NK-92 (cell line): ENCODE data around the gene KIF17.

Experiments used
- DNase-seq: peaks from one replicate; lab custom pipeline; 2025; ENCODE audit not compliant: unreplicated experiment; lab: John Stamatoyannopoulos, UW

KIF17 gene

GRCh38 chr1:20711285-20712214 lies 6.3 kb downstream of the KIF17 start:
- no peak for DNase-seq

GRCh38 chr1:20710469-20711284 lies 7.1 kb downstream of the KIF17 start:
- DNase-seq, result no peak

GRCh38 chr1:20709868-20710267 lies 7.9 kb downstream of the KIF17 start:
- no peak for DNase-seq

- no peak for DNase-seq
These were observed 8.9 kb downstream of the KIF17 start for GRCh38 chr1:20708891-20709290.

- no peak for DNase-seq
These were observed 9.8 kb downstream of the KIF17 start for GRCh38 chr1:20708057-20708456.

- no peak for DNase-seq
These were observed 11.0 kb downstream of the KIF17 start for GRCh38 chr1:20706841-20707240.

- DNase-seq, result no peak
These were observed 12.5 kb downstream of the KIF17 start for GRCh38 chr1:20705203-20705755.

- DNase-seq, result no peak
These were observed 13.2 kb downstream of the KIF17 start for GRCh38 chr1:20704390-20705202.

- no peak for DNase-seq
These were observed 14.6 kb downstream of the KIF17 start for GRCh38 chr1:20703124-20703756.

- no peak for DNase-seq
These were observed 15.4 kb downstream of the KIF17 start for GRCh38 chr1:20702416-20702815.

- DNase-seq, result no peak
These were observed 16.0 kb downstream of the KIF17 start for GRCh38 chr1:20701847-20702246.

- DNase-seq, result no peak
These were observed 16.4 kb downstream of the KIF17 start for GRCh38 chr1:20701446-20701845.

- no peak for DNase-seq
These were observed 17.1 kb downstream of the KIF17 start for GRCh38 chr1:20700636-20701215.

- no peak for DNase-seq
These were observed 18.2 kb downstream of the KIF17 start for GRCh38 chr1:20699558-20699957.

GRCh38 chr1:20698195-20698910 lies 19.5 kb downstream of the KIF17 start:
- no peak for DNase-seq

GRCh38 chr1:20697563-20697962 lies 20.2 kb downstream of the KIF17 start:
- no peak for DNase-seq

GRCh38 chr1:20696397-20697333 lies 21.1 kb downstream of the KIF17 start:
- no peak for DNase-seq

- DNase-seq, result no peak
These were observed 22.3 kb downstream of the KIF17 start for GRCh38 chr1:20695515-20695914.
